Measurements from ENCODE around the gene NCOA7. TPM values are rescaled to one million over a fixed set of nuclear protein-coding genes. Genes with fewer than 3 reads are reported as not detected.
"Not testable (repeated sequence)": the region's sequence is repeated elsewhere in the genome, so short reads cannot be mapped to it uniquely, and the experiment has no call there.

Gene NCOA7
- total RNA-seq, 1 donor from 2014 or later, result 74.9 TPM

DNA sequence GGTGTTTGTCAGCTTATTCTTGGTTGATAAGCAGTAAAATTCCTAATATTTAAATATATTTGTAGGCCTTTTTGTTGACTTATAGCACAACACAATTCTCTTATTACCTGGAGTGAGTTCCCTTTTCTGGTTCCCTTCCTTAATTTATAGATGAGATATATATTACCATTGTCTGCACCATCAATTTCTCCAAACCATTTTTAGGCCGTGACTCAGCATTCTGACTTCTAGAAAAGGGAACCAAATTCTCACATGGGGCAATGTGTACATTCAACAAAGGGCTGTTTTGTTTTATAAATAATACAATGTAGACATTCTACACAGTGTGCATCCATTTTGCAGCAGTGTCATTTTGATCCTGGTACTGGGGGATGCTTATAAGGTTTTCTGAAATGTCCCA lies 52.8 kb downstream of the NCOA7 start:
- H3K27ac Mint-ChIP-seq (ENCODE audit: unreplicated experiment), result no peak overlapping the region
- TF ChIP-seq, protein P1, sequence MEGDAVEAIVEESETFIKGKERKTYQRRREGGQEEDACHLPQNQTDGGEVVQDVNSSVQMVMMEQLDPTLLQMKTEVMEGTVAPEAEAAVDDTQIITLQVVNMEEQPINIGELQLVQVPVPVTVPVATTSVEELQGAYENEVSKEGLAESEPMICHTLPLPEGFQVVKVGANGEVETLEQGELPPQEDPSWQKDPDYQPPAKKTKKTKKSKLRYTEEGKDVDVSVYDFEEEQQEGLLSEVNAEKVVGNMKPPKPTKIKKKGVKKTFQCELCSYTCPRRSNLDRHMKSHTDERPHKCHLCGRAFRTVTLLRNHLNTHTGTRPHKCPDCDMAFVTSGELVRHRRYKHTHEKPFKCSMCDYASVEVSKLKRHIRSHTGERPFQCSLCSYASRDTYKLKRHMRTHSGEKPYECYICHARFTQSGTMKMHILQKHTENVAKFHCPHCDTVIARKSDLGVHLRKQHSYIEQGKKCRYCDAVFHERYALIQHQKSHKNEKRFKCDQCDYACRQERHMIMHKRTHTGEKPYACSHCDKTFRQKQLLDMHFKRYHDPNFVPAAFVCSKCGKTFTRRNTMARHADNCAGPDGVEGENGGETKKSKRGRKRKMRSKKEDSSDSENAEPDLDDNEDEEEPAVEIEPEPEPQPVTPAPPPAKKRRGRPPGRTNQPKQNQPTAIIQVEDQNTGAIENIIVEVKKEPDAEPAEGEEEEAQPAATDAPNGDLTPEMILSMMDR (IDR thresholded peaks at IDR 0.05), result no peak
- H3K36me3 Mint-ChIP-seq (ENCODE audit: low read depth), result peaks cover 1% of the 10 kb centered on the region
- no peak for DNase-seq (ENCODE audit: low spot score)
- H3K4me1 Mint-ChIP-seq (ENCODE audit: low read depth), result peaks cover 25% of the 10 kb centered on the region
- no peaks in the 10 kb centered on the region for H3K27me3 Mint-ChIP-seq (ENCODE audit: low read depth)
- H3K9me3 Mint-ChIP-seq (ENCODE audit: low read depth), result no peaks in the 10 kb centered on the region
- no peak overlapping the region for H3K4me3 Mint-ChIP-seq (ENCODE audit: unreplicated experiment)

GRCh38 chr6:125844989-125845388 lies 54.2 kb downstream of the NCOA7 start:
- H3K4me3 Mint-ChIP-seq (ENCODE audit: unreplicated experiment), result no peak overlapping the region
- H3K4me1 Mint-ChIP-seq (ENCODE audit: low read depth), result peaks cover 25% of the 10 kb centered on the region
- no peaks in the 10 kb centered on the region for H3K27me3 Mint-ChIP-seq (ENCODE audit: low read depth)
- no peaks in the 10 kb centered on the region for H3K9me3 Mint-ChIP-seq (ENCODE audit: low read depth)
- H3K27ac Mint-ChIP-seq (ENCODE audit: unreplicated experiment), result no peak overlapping the region
- TF ChIP-seq, protein P1 (IDR thresholded peaks at IDR 0.05), result no peak
- no peak for DNase-seq (ENCODE audit: low spot score)
- peaks cover 1% of the 10 kb centered on the region for H3K36me3 Mint-ChIP-seq (ENCODE audit: low read depth)

- H3K4me1 Mint-ChIP-seq (ENCODE audit: low read depth), result peaks cover 25% of the 10 kb centered on the region
- peaks cover 1% of the 10 kb centered on the region for H3K36me3 Mint-ChIP-seq (ENCODE audit: low read depth)
- DNase-seq (ENCODE audit: low spot score), result no peak
- no peaks in the 10 kb centered on the region for H3K9me3 Mint-ChIP-seq (ENCODE audit: low read depth)
- H3K4me3 Mint-ChIP-seq (ENCODE audit: unreplicated experiment), result no peak overlapping the region
- TF ChIP-seq, protein P1 (IDR thresholded peaks at IDR 0.05), result no peak
- H3K27me3 Mint-ChIP-seq (ENCODE audit: low read depth), result no peaks in the 10 kb centered on the region
- peak overlapping the region; percentile 15 for H3K27ac Mint-ChIP-seq (ENCODE audit: unreplicated experiment)
Measured at GRCh38 chr6:125846292-125847024, 55.7 kb downstream of the NCOA7 start.

DNA sequence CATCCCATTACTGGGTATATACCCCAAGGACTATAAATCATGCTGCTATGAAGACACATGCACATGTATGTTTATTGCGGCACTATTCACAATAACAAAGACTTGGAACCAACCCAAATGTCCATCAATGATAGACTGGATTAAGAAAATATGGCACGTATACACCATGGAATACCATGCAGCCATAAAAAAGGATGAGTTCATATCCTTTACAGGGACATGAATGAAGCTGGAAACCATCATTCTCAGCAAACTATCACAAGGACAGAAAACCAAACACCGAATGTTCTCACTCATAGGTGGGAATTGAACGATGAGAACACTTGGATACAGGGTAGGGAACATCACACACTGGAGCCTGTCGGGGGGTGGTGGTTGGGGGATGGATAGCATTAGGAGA lies 57.5 kb downstream of the NCOA7 start:
- H3K9me3 Mint-ChIP-seq (ENCODE audit: low read depth), result peaks cover 11% of the 10 kb centered on the region
- H3K27ac Mint-ChIP-seq (ENCODE audit: unreplicated experiment); H3K27me3 Mint-ChIP-seq (ENCODE audit: low read depth); DNase-seq (ENCODE audit: low spot score); H3K4me3 Mint-ChIP-seq (ENCODE audit: unreplicated experiment): not testable (repeated sequence)
- peaks cover 31% of the 10 kb centered on the region for H3K4me1 Mint-ChIP-seq (ENCODE audit: low read depth)
- peaks cover 12% of the 10 kb centered on the region for H3K36me3 Mint-ChIP-seq (ENCODE audit: low read depth)

GRCh38 chr6:125850361-125850760 lies 59.6 kb downstream of the NCOA7 start:
- TF ChIP-seq, protein P1 (IDR thresholded peaks at IDR 0.05), result no peak
- peaks cover 23% of the 10 kb centered on the region for H3K4me1 Mint-ChIP-seq (ENCODE audit: low read depth)
- no peak overlapping the region for H3K27ac Mint-ChIP-seq (ENCODE audit: unreplicated experiment)
- H3K27me3 Mint-ChIP-seq (ENCODE audit: low read depth), result no peaks in the 10 kb centered on the region
- H3K9me3 Mint-ChIP-seq (ENCODE audit: low read depth), result peaks cover 11% of the 10 kb centered on the region
- no peak for DNase-seq (ENCODE audit: low spot score)
- H3K4me3 Mint-ChIP-seq (ENCODE audit: unreplicated experiment), result no peak overlapping the region
- H3K36me3 Mint-ChIP-seq (ENCODE audit: low read depth), result peaks cover 14% of the 10 kb centered on the region

GRCh38 chr6:125852587-125852986 lies 61.8 kb downstream of the NCOA7 start:
- H3K4me1 Mint-ChIP-seq (ENCODE audit: low read depth), result peaks cover 12% of the 10 kb centered on the region
- H3K27me3 Mint-ChIP-seq (ENCODE audit: low read depth), result no peaks in the 10 kb centered on the region
- H3K36me3 Mint-ChIP-seq (ENCODE audit: low read depth), result peaks cover 16% of the 10 kb centered on the region
- DNase-seq (ENCODE audit: low spot score), result no peak
- no peak overlapping the region for H3K27ac Mint-ChIP-seq (ENCODE audit: unreplicated experiment)
- H3K9me3 Mint-ChIP-seq (ENCODE audit: low read depth), result peaks cover 11% of the 10 kb centered on the region
- no peak overlapping the region for H3K4me3 Mint-ChIP-seq (ENCODE audit: unreplicated experiment)
- TF ChIP-seq, protein P1 (IDR thresholded peaks at IDR 0.05), result no peak
